HG02884 (cell line): ENCODE results near the gene MCC.
A peak's percentile ranks its signal among the peaks of the same experiment; 100 is the strongest.
"Not testable (repeated sequence)": the region's sequence is repeated elsewhere in the genome, so short reads cannot be mapped to it uniquely, and the experiment has no call there.

ENCODE experiments used
- ATAC-seq: cut with Tn5 transposase; IDR thresholded peaks from one replicate; pipeline ENCODE4 v1.9.1; 2021; ENCODE audit warnings: mild to moderate bottlenecking, moderate library complexity; ENCODE audit not compliant: unreplicated experiment

The MCC gene

GRCh38 chr5:113427871-113428574 is 60.2 kb downstream of the MCC start:
- no peak for ATAC-seq

- ATAC-seq, result no peak
These were observed 62.3 kb downstream of the MCC start for GRCh38 chr5:113425909-113426308.

- ATAC-seq, result no peak
These were observed 66.6 kb downstream of the MCC start for GRCh38 chr5:113421693-113422092.

- no peak for ATAC-seq
These were observed 82.7 kb downstream of the MCC start for GRCh38 chr5:113405530-113405929.

GRCh38 chr5:113404269-113404668 is 84.0 kb downstream of the MCC start:
- no peak for ATAC-seq

- not testable (repeated sequence) for ATAC-seq
These were observed 90.3 kb downstream of the MCC start for GRCh38 chr5:113397986-113398385.

GRCh38 chr5:113397046-113397445 is 91.2 kb downstream of the MCC start:
- no peak for ATAC-seq

- ATAC-seq, result no peak
These were observed 93.6 kb downstream of the MCC start for GRCh38 chr5:113394658-113395057.

- ATAC-seq, result peak; percentile 74
These were observed 98.0 kb downstream of the MCC start for GRCh38 chr5:113390224-113390623.

GRCh38 chr5:113389116-113389515 is 99.1 kb downstream of the MCC start:
- ATAC-seq, result no peak

- no peak for ATAC-seq
These were observed 100.4 kb downstream of the MCC start for GRCh38 chr5:113387844-113388243.

GRCh38 chr5:113384782-113385285 is 103.4 kb downstream of the MCC start:
- ATAC-seq, result no peak

- ATAC-seq, result no peak
These were observed 105.5 kb downstream of the MCC start for GRCh38 chr5:113382731-113383130.

- ATAC-seq, result no peak
These were observed 106.5 kb downstream of the MCC start for GRCh38 chr5:113381791-113382190.

- ATAC-seq, result no peak
These were observed 107.4 kb downstream of the MCC start for GRCh38 chr5:113380807-113381326.

- no peak for ATAC-seq
These were observed 108.1 kb downstream of the MCC start for GRCh38 chr5:113379936-113380806.

GRCh38 chr5:113378959-113379541 is 109.2 kb downstream of the MCC start:
- peak; percentile 85 for ATAC-seq

- ATAC-seq, result no peak
These were observed 109.7 kb downstream of the MCC start for GRCh38 chr5:113378514-113378913.

GRCh38 chr5:113378081-113378480 is 110.2 kb downstream of the MCC start:
- ATAC-seq, result no peak

GRCh38 chr5:113376640-113377039 is 111.6 kb downstream of the MCC start:
- ATAC-seq, result no peak

- no peak for ATAC-seq
These were observed 112.7 kb downstream of the MCC start for GRCh38 chr5:113375480-113376060.
